HG03135 (cell line): ENCODE measurements around the gene ADRA2C.

Experiments
- ATAC-seq: cut with Tn5 transposase; IDR thresholded peaks from one replicate; pipeline ENCODE4 v1.9.1; 2021; ENCODE audit warnings: mild to moderate bottlenecking, moderate library complexity; ENCODE audit not compliant: unreplicated experiment

The ADRA2C gene

GRCh38 chr4:3766036-3766784 lies at the start of gene ADRA2C:
ADRA2C (plus strand) TSS chr4:3766385; CDS start chr4:3766607, 222 bp downstream.
- no peak for ATAC-seq

GRCh38 chr4:3716631-3717235 lies 49.5 kb upstream of the ADRA2C start:
- ATAC-seq = no peak

- no peak for ATAC-seq
Observed at GRCh38 chr4:3717241-3717640, 48.9 kb upstream of the ADRA2C start.

GRCh38 chr4:3718462-3718861 lies 47.7 kb upstream of the ADRA2C start:
- ATAC-seq = no peak

GRCh38 chr4:3719191-3719590 lies 47.0 kb upstream of the ADRA2C start:
- no peak for ATAC-seq

GRCh38 chr4:3719836-3720235 lies 46.3 kb upstream of the ADRA2C start:
- no peak for ATAC-seq

- ATAC-seq = no peak
Observed at GRCh38 chr4:3720466-3720865, 45.7 kb upstream of the ADRA2C start.

GRCh38 chr4:3721186-3721585 lies 45.0 kb upstream of the ADRA2C start:
- no peak for ATAC-seq

GRCh38 chr4:3721627-3722026 lies 44.6 kb upstream of the ADRA2C start:
- no peak for ATAC-seq

GRCh38 chr4:3722446-3723231 lies 43.5 kb upstream of the ADRA2C start:
- no peak for ATAC-seq

- ATAC-seq = no peak
Observed at GRCh38 chr4:3723232-3723642, 42.9 kb upstream of the ADRA2C start.

- no peak for ATAC-seq
Observed at GRCh38 chr4:3724319-3725231, 41.6 kb upstream of the ADRA2C start.

GRCh38 chr4:3725936-3726870 lies 40.0 kb upstream of the ADRA2C start:
- ATAC-seq = no peak

- no peak for ATAC-seq
Observed at GRCh38 chr4:3727847-3728469, 38.2 kb upstream of the ADRA2C start.

GRCh38 chr4:3729188-3729881 lies 36.9 kb upstream of the ADRA2C start:
- no peak for ATAC-seq

- ATAC-seq = no peak
Observed at GRCh38 chr4:3729882-3730226, 36.3 kb upstream of the ADRA2C start.

- ATAC-seq = no peak
Observed at GRCh38 chr4:3730422-3731190, 35.6 kb upstream of the ADRA2C start.
